Immature natural killer cell (primary cell): Measurements from ENCODE around the gene PECR. TPM values are rescaled to one million over a fixed set of nuclear protein-coding genes. Genes with fewer than 3 reads are reported as not detected.
"Not testable (repeated sequence)": the region's sequence is repeated elsewhere in the genome, so short reads cannot be mapped to it uniquely, and the experiment has no call there.

Experiments
- DNase-seq, 3 donors: peaks; one replicate each; pipeline ENCODE4 v3.0.0; 2022; ENCODE audit warnings: mixed read lengths in 1 of 3
- H3K27ac Mint-ChIP-seq, 6 donors: one replicate each; pipeline ENCODE4 v1.8.0; 2020; ENCODE audit warnings: mixed read lengths in 6 of 6, mild to moderate bottlenecking in 5 of 6, inconsistent platforms in 4 of 6, moderate library complexity in 3 of 6
- H3K27me3 Mint-ChIP-seq, 3 donors: one replicate each; pipeline ENCODE4 v1.8.0; 2020 to 2021; ENCODE audit warnings: low read depth in 3 of 3, mild to moderate bottlenecking in 3 of 3, mixed read lengths in 3 of 3, moderate library complexity in 3 of 3, inconsistent platforms in 1 of 3
- H3K36me3 Mint-ChIP-seq, 3 donors: one replicate each; pipeline ENCODE4 v1.8.0; 2020; ENCODE audit warnings: mixed read lengths in 3 of 3, inconsistent platforms in 2 of 3, mild to moderate bottlenecking in 2 of 3
- H3K4me1 Mint-ChIP-seq, 2 donors: one replicate each; pipeline ENCODE4 v1.8.0; 2020; ENCODE audit warnings: inconsistent platforms in 2 of 2, mild to moderate bottlenecking in 2 of 2, mixed read lengths in 2 of 2, moderate library complexity in 1 of 2
- H3K4me3 Mint-ChIP-seq, 5 donors: one replicate each; pipeline ENCODE4 v1.8.0; 2020; ENCODE audit warnings: mild to moderate bottlenecking in 5 of 5, mixed read lengths in 5 of 5, inconsistent platforms in 3 of 5, moderate library complexity in 3 of 5
- H3K9me3 Mint-ChIP-seq, 6 donors: one replicate each; pipeline ENCODE4 v1.8.0; 2020; ENCODE audit warnings: mild to moderate bottlenecking in 6 of 6, mixed read lengths in 6 of 6, inconsistent platforms in 4 of 6, moderate library complexity in 3 of 6
- polyA plus RNA-seq, 3 donors: library from polyadenylated mRNA; unstranded; fragments of 300-500 nt; fragmentation: Illumina TruSeq; gene quantifications; one replicate each; pipeline ENCODE4 v1.2.3, GENCODE V29; 2021

PECR gene
- polyA plus RNA-seq, 3 donors from 2014 or later = 23.2 to 32.4 (median 23.8) TPM

- peak in 2 of 3 donors; percentile 21 to 22 for DNase-seq
- no peak overlapping the region for H3K27ac Mint-ChIP-seq
Observed at GRCh38 chr2:216023055-216023648, 58.5 kb downstream of the PECR start.

GRCh38 chr2:216021768-216022565, 59.6 kb downstream of the PECR start:
- peaks cover 7 to 11% (median 11%) of the 10 kb centered on the region in 3 donors for H3K36me3 Mint-ChIP-seq
- no peaks in the 10 kb centered on the region for H3K9me3 Mint-ChIP-seq
- no peak for DNase-seq
- H3K27me3 Mint-ChIP-seq = peaks cover 0 to 1% (median 0%) of the 10 kb centered on the region in 3 donors
- no peak overlapping the region for H3K27ac Mint-ChIP-seq
- no peak overlapping the region for H3K4me3 Mint-ChIP-seq
- peaks cover 4 to 7% of the 10 kb centered on the region in 2 donors for H3K4me1 Mint-ChIP-seq

More at GRCh38 chr2:216023055-216023648, 58.5 kb downstream of the PECR start:
- no peak overlapping the region for H3K4me3 Mint-ChIP-seq
- H3K4me1 Mint-ChIP-seq = no peaks in the 10 kb centered on the region
- H3K27me3 Mint-ChIP-seq = no peaks in the 10 kb centered on the region
- H3K36me3 Mint-ChIP-seq = peaks cover 6 to 11% (median 11%) of the 10 kb centered on the region in 3 donors
- H3K9me3 Mint-ChIP-seq = no peaks in the 10 kb centered on the region

GRCh38 chr2:216018709-216019108, 62.9 kb downstream of the PECR start:
- peaks cover 28 to 36% of the 10 kb centered on the region in 2 donors for H3K4me1 Mint-ChIP-seq
- peaks cover 7 to 8% (median 8%) of the 10 kb centered on the region in 3 donors for H3K36me3 Mint-ChIP-seq
- no peak overlapping the region for H3K27ac Mint-ChIP-seq
- H3K9me3 Mint-ChIP-seq = no peaks in the 10 kb centered on the region
- peaks cover 0 to 3% (median 0%) of the 10 kb centered on the region in 3 donors for H3K27me3 Mint-ChIP-seq
- H3K4me3 Mint-ChIP-seq = no peak overlapping the region
- no peak for DNase-seq

- Mint-ChIP-seq H3K27ac (peak overlapping the region in 2 of 6 donors; percentile 34 to 68), H3K4me3 (no peak overlapping the region), H3K36me3 (peaks cover 5 to 8% (median 7%) of the 10 kb centered on the region in 3 donors), H3K9me3 (no peaks in the 10 kb centered on the region), H3K4me1 (peaks cover 36 to 48% of the 10 kb centered on the region in 2 donors), H3K27me3 (peaks cover 0 to 3% (median 0%) of the 10 kb centered on the region in 3 donors)
- no peak for DNase-seq
Observed at GRCh38 chr2:216017365-216017764, 64.2 kb downstream of the PECR start.

- Mint-ChIP-seq H3K4me1 (peaks cover 38 to 48% of the 10 kb centered on the region in 2 donors), H3K4me3 (no peak overlapping the region), H3K27ac (peak overlapping the region in 5 of 6 donors; percentile 18 to 77 (median 66)), H3K27me3 (peaks cover 0 to 3% (median 0%) of the 10 kb centered on the region in 3 donors), H3K36me3 (peaks cover 4 to 8% (median 7%) of the 10 kb centered on the region in 3 donors), H3K9me3 (no peaks in the 10 kb centered on the region)
- DNase-seq = no peak
Observed at GRCh38 chr2:216016581-216016980, 65.0 kb downstream of the PECR start.

- H3K4me1 Mint-ChIP-seq = peaks cover 38 to 48% of the 10 kb centered on the region in 2 donors
- peak overlapping the region; percentile 32 to 89 (median 66) for H3K27ac Mint-ChIP-seq
- peak; percentile 28 to 37 (median 30) for DNase-seq
- H3K4me3 Mint-ChIP-seq = peak overlapping the region in 2 of 5 donors; percentile 19 to 23
- H3K27me3 Mint-ChIP-seq = peaks cover 0 to 3% (median 1%) of the 10 kb centered on the region in 3 donors
- peaks cover 4 to 8% (median 7%) of the 10 kb centered on the region in 3 donors for H3K36me3 Mint-ChIP-seq
- H3K9me3 Mint-ChIP-seq = no peaks in the 10 kb centered on the region
Observed at GRCh38 chr2:216015722-216016464, 65.7 kb downstream of the PECR start.

GRCh38 chr2:216014986-216015385, 66.6 kb downstream of the PECR start:
- H3K9me3 Mint-ChIP-seq = no peaks in the 10 kb centered on the region
- H3K4me1 Mint-ChIP-seq = peaks cover 38 to 48% of the 10 kb centered on the region in 2 donors
- peak overlapping the region in 3 of 5 donors; percentile 14 to 37 (median 18) for H3K4me3 Mint-ChIP-seq
- H3K36me3 Mint-ChIP-seq = peaks cover 2 to 8% (median 7%) of the 10 kb centered on the region in 3 donors
- DNase-seq = no peak
- peaks cover 0 to 3% (median 1%) of the 10 kb centered on the region in 3 donors for H3K27me3 Mint-ChIP-seq
- peak overlapping the region in 5 of 6 donors; percentile 11 to 89 (median 74) for H3K27ac Mint-ChIP-seq

GRCh38 chr2:216014006-216014405, 67.6 kb downstream of the PECR start:
- peaks cover 0 to 3% (median 1%) of the 10 kb centered on the region in 3 donors for H3K27me3 Mint-ChIP-seq
- H3K4me1 Mint-ChIP-seq = peaks cover 40 to 48% of the 10 kb centered on the region in 2 donors
- peak overlapping the region; percentile 61 to 85 (median 64) for H3K4me3 Mint-ChIP-seq
- no peaks in the 10 kb centered on the region for H3K9me3 Mint-ChIP-seq
- peak overlapping the region in 1 of 6 donors; percentile 74 for H3K27ac Mint-ChIP-seq
- H3K36me3 Mint-ChIP-seq = peaks cover 3 to 7% (median 7%) of the 10 kb centered on the region in 3 donors
- no peak for DNase-seq

GRCh38 chr2:216013080-216013909, 68.3 kb downstream of the PECR start, which contains the start of gene MREG:
Gene MREG, minus strand, starts transcription at chr2:216013551. Its CDS starts 224 bp downstream, at chr2:216013327.
- Mint-ChIP-seq H3K9me3 (no peaks in the 10 kb centered on the region), H3K27me3 (peaks cover 0 to 3% (median 1%) of the 10 kb centered on the region in 3 donors), H3K4me1 (peaks cover 40 to 48% of the 10 kb centered on the region in 2 donors), H3K27ac (peak within 1 kb of the TSS; percentile 21 to 74 (median 54)), H3K36me3 (peaks cover under 1 to 3% (median 2%) of the 10 kb centered on the region in 3 donors), H3K4me3 (peak within 1 kb of the TSS; percentile 85 to 90 (median 88))
- DNase-seq = peak; percentile 75 to 79 (median 76)

- no peaks in the 10 kb centered on the region for H3K9me3 Mint-ChIP-seq
- peak overlapping the region; percentile 83 to 90 (median 85) for H3K4me3 Mint-ChIP-seq
- H3K27me3 Mint-ChIP-seq = peaks cover 0 to 3% (median 1%) of the 10 kb centered on the region in 3 donors
- H3K36me3 Mint-ChIP-seq = peaks cover 0 to 3% (median 0%) of the 10 kb centered on the region in 3 donors
- peak overlapping the region; percentile 21 to 65 (median 54) for H3K27ac Mint-ChIP-seq
- peaks cover 40 to 48% of the 10 kb centered on the region in 2 donors for H3K4me1 Mint-ChIP-seq
- no peak for DNase-seq
Observed at GRCh38 chr2:216012830-216013079, 68.9 kb downstream of the PECR start.

- no peak for DNase-seq
- peaks cover 0 to 2% (median 1%) of the 10 kb centered on the region in 3 donors for H3K27me3 Mint-ChIP-seq
- H3K4me1 Mint-ChIP-seq = peaks cover 39 to 44% of the 10 kb centered on the region in 2 donors
- H3K27ac Mint-ChIP-seq = peak overlapping the region in 5 of 6 donors; percentile 27 to 65 (median 48)
- H3K4me3 Mint-ChIP-seq = peak overlapping the region; percentile 83 to 90 (median 85)
- peaks cover 0 to 3% (median 0%) of the 10 kb centered on the region in 3 donors for H3K36me3 Mint-ChIP-seq
- no peaks in the 10 kb centered on the region for H3K9me3 Mint-ChIP-seq
Observed at GRCh38 chr2:216012133-216012829, 69.3 kb downstream of the PECR start.

- H3K4me3 Mint-ChIP-seq, H3K27me3 Mint-ChIP-seq: not testable (repeated sequence)
- H3K4me1 Mint-ChIP-seq = peaks cover 33 to 45% of the 10 kb centered on the region in 2 donors
Observed at GRCh38 chr2:216009215-216009614, 72.4 kb downstream of the PECR start.

More at GRCh38 chr2:216009215-216009614, 72.4 kb downstream of the PECR start:
- not testable (repeated sequence) for DNase-seq, H3K36me3 Mint-ChIP-seq, H3K27ac Mint-ChIP-seq, H3K9me3 Mint-ChIP-seq
